Neural cell (in vitro differentiated cells): ENCODE measurements around the gene PAH.

Experiments used
- CTCF ChIP-seq: fragments of 450-650 bp; IDR thresholded peaks from 2 replicates; pipeline ENCODE4 v1.5.1; 2014; ENCODE audit warnings: antibody characterized with exemption, mild to moderate bottlenecking, moderate library complexity; ENCODE audit not compliant: poor library complexity, severe bottlenecking
- EZH2 ChIP-seq: fragments of 200-600, 300-800 bp; shearing (Covaris generic), sonication (generic); IDR thresholded peaks from 2 replicates; pipeline ENCODE4 v1.6.1; 2014; ENCODE audit warnings: antibody characterized with exemption, low read length, borderline replicate concordance, mild to moderate bottlenecking; ENCODE audit not compliant: insufficient read depth, poor library complexity, severe bottlenecking
- POLR2AphosphoS5 ChIP-seq: IDR thresholded peaks from 2 replicates; pipeline ENCODE4 v1.6.1; 2012
- RAD21 ChIP-seq: fragments of 450-650 bp; conservative IDR thresholded peaks from 2 replicates; pipeline ENCODE4 v1.6.1; 2014; ENCODE audit warnings: antibody characterized with exemption, mild to moderate bottlenecking, moderate library complexity
- REST ChIP-seq: IDR thresholded peaks from 2 replicates; pipeline ENCODE4 v1.6.1; 2012; ENCODE audit warnings: borderline replicate concordance
- TAF1 ChIP-seq: IDR thresholded peaks from 2 replicates; pipeline ENCODE4 v1.6.1; 2012; ENCODE audit warnings: low read depth

GRCh38 chr12:102811110-102811737 lies 105.8 kb downstream of the PAH start:
- no peak for TF ChIP-seq POLR2AphosphoS5
- peak; percentile 52 for TF ChIP-seq CTCF
- TF ChIP-seq EZH2 = no peak
- TF ChIP-seq TAF1 = no peak
- no peak for TF ChIP-seq REST
- TF ChIP-seq RAD21 = peak; percentile 61
